IMR-90 (cell line): Measurements from ENCODE around the gene SLAMF1. TPM values are rescaled to one million over a fixed set of nuclear protein-coding genes. Genes with fewer than 3 reads are reported as not detected.

Experiments used
- ATAC-seq: fragments of 200-7000 bp; cut with Tn5 transposase; 2 replicates; pipeline ENCODE4 v1.9.1; 2020; ENCODE audit warnings: low read depth, mild to moderate bottlenecking, moderate library complexity
- BruUV-seq: library from RNA; stranded (reverse); fragments of 400-500 nt; replicated peaks from 2 replicates; lab custom pipeline; 2021; lab: Mats Ljungman, UMichigan
- CTCF ChIA-PET: fragments of 300-600 bp; formaldehyde crosslinking; extraction: SDS; loops from one replicate; lab custom pipeline; 2021; ENCODE audit warnings: antibody characterized with exemption; lab: Yijun Ruan, JAX
- POLR2A ChIA-PET: fragments of 300-600 bp; sonication (Branson Sonifier 250); formaldehyde crosslinking; loops from one replicate; lab custom pipeline; 2022; ENCODE audit warnings: antibody characterized with exemption; ENCODE audit not compliant: unreplicated experiment; lab: Charles Lee
- DNase-seq: peaks from one replicate; pipeline ENCODE4 v3.0.0; 2013
- H2AFZ ChIP-seq: replicated peaks from 2 replicates; pipeline ENCODE3; 2013; ENCODE audit warnings: low read length, mild to moderate bottlenecking; ENCODE audit not compliant: poor library complexity
- H2AK5ac ChIP-seq: 2 replicates; pipeline ENCODE4 v1.6.1; 2013; ENCODE audit warnings: low read depth, low read length, inconsistent platforms
- H2AK9ac ChIP-seq: replicated peaks from 2 replicates; pipeline ENCODE3; 2013; ENCODE audit warnings: mild to moderate bottlenecking, low read depth, low read length, moderate library complexity; ENCODE audit not compliant: poor library complexity
- H2BK120ac ChIP-seq: 2 replicates; pipeline ENCODE4 v1.6.1; 2013; ENCODE audit warnings: low read depth, low read length, inconsistent platforms
- H2BK15ac ChIP-seq: 3 replicates; pipeline ENCODE4 v1.6.1; 2013; ENCODE audit warnings: low read depth, low read length, inconsistent platforms
- H2BK20ac ChIP-seq: 2 replicates; pipeline ENCODE4 v1.6.1; 2013; ENCODE audit warnings: low read depth, mild to moderate bottlenecking, inconsistent platforms, low read length, moderate library complexity
- H2BK5ac ChIP-seq: 2 replicates; pipeline ENCODE4 v1.6.1; 2013; ENCODE audit warnings: mild to moderate bottlenecking, low read depth, low read length, inconsistent platforms; ENCODE audit not compliant: poor library complexity, severe bottlenecking
- H3K14ac ChIP-seq: replicated peaks from 2 replicates; pipeline ENCODE4 v1.6.1; 2013; ENCODE audit warnings: low read depth, low read length, inconsistent platforms
- H3K18ac ChIP-seq: 2 replicates; pipeline ENCODE4 v1.6.1; 2013; ENCODE audit warnings: low read depth, low read length, control low read depth
- H3K23ac ChIP-seq: 2 replicates; pipeline ENCODE4 v1.6.1; 2013; ENCODE audit warnings: low read depth, low read length, inconsistent platforms
- H3K27ac ChIP-seq: 2 replicates; pipeline ENCODE4 v1.5.1; 2013; ENCODE audit warnings: mild to moderate bottlenecking, control low read depth, low read length; ENCODE audit not compliant: insufficient read depth
- H3K27me3 ChIP-seq: 2 replicates; pipeline ENCODE4 v1.6.1; 2013; ENCODE audit warnings: low read length; ENCODE audit not compliant: control insufficient read depth, insufficient read depth
- H3K36me3 ChIP-seq: 2 replicates; pipeline ENCODE4 v1.6.1; 2013; ENCODE audit warnings: low read length, mixed read lengths; ENCODE audit not compliant: control insufficient read depth, insufficient read depth
- H3K4ac ChIP-seq: 2 replicates; pipeline ENCODE4 v1.6.1; 2013; ENCODE audit warnings: low read depth, low read length, inconsistent platforms
- H3K4me1 ChIP-seq: 2 replicates; pipeline ENCODE4 v1.6.1; 2013; ENCODE audit warnings: low read length, mixed read lengths; ENCODE audit not compliant: control insufficient read depth, insufficient read depth
- H3K4me2 ChIP-seq: 2 replicates; pipeline ENCODE4 v1.6.1; 2013; ENCODE audit warnings: low read depth, mild to moderate bottlenecking, control low read depth, low read length, moderate library complexity
- H3K4me3 ChIP-seq: 2 replicates; pipeline ENCODE4 v1.5.1; 2013; ENCODE audit warnings: low read depth, mild to moderate bottlenecking, control low read depth, low read length, moderate library complexity; ENCODE audit not compliant: insufficient read depth
- H3K56ac ChIP-seq: 2 replicates; pipeline ENCODE4 v1.6.1; 2013; ENCODE audit warnings: low read length, inconsistent platforms; ENCODE audit not compliant: insufficient read depth; ENCODE audit errors: extremely low read depth
- H3K79me1 ChIP-seq, 2 experiments: 2 replicates each; pipeline ENCODE4 v1.6.1; 2013; ENCODE audit warnings: low read length in 2 of 2, inconsistent platforms in 1 of 2, low read depth in 1 of 2
- H3K9ac ChIP-seq: 2 replicates; pipeline ENCODE4 v1.6.1; 2013; ENCODE audit warnings: low read depth, low read length, control low read depth
- H3K9me1 ChIP-seq: 2 replicates; pipeline ENCODE4 v1.6.1; 2013; ENCODE audit warnings: low read length, inconsistent platforms; ENCODE audit not compliant: insufficient read depth
- H3K9me3 ChIP-seq: 2 replicates; pipeline ENCODE4 v1.6.1; 2013; ENCODE audit warnings: low read length; ENCODE audit not compliant: control insufficient read depth, insufficient read depth
- H4K20me1 ChIP-seq: 2 replicates; pipeline ENCODE4 v1.6.1; 2013; ENCODE audit warnings: low read length, inconsistent platforms; ENCODE audit not compliant: insufficient read depth
- H4K5ac ChIP-seq: 2 replicates; pipeline ENCODE4 v1.6.1; 2013; ENCODE audit warnings: mild to moderate bottlenecking, low read depth, low read length, control low read depth
- H4K8ac ChIP-seq, 2 experiments: 2 replicates each; pipeline ENCODE4 v1.6.1; 2013; ENCODE audit warnings: low read depth in 2 of 2, low read length in 2 of 2, control low read depth in 1 of 2, inconsistent platforms in 1 of 2
- H4K91ac ChIP-seq: 2 replicates; pipeline ENCODE4 v1.6.1; 2013; ENCODE audit warnings: low read depth, low read length, inconsistent platforms; ENCODE audit not compliant: insufficient read depth
- MAZ ChIP-seq: IDR thresholded peaks from 2 replicates; pipeline ENCODE4 v1.6.1; 2012; ENCODE audit warnings: low read depth, mild to moderate bottlenecking, low read length, improper control_type of control experiment, moderate library complexity, borderline replicate concordance
- WGBS, 2 experiments: methylation state at CpG; one replicate each; pipeline versions ENCODE4 v1.1.5 to v1.1.7; 2013; ENCODE audit warnings: missing lambda C conversion rate in 2 of 2; ENCODE audit not compliant: insufficient read length in 1 of 2; ENCODE audit errors: extremely low coverage in 2 of 2; 5-methylcytosine and 5-hydroxymethylcytosine counted together
- dilution Hi-C: fragments of 300-500 bp; cut with HindIII; formaldehyde crosslinking; loops from one replicate; pipeline ENCODE4 v1.14.3; 2018; ENCODE audit warnings: low sequenced_read_pairs; ENCODE audit not compliant: unreplicated experiment
- in situ Hi-C: fragments of 300-500 bp; cut with MboI; formaldehyde crosslinking; loops from 3 replicates; pipeline ENCODE4 v1.14.3; 2019; ENCODE audit warnings: low sequenced_read_pairs, inconsistent platforms, mixed read lengths
- intact Hi-C: fragments of 100-400 bp; cut with micrococcal nuclease; formaldehyde crosslinking; loops from 2 replicates; pipeline ENCODE4 v1.10.0; 2022
- polyA plus RNA-seq, 3 experiments: library from polyadenylated mRNA; depleted of rRNA; stranded (reverse); fragments of >200 nt; gene quantifications; 2 replicates each; pipeline ENCODE4 v1.2.3, GENCODE V29; 2012; ENCODE audit warnings: low replicate concordance in 1 of 3
- total RNA-seq: library from RNA; depleted of rRNA; stranded (reverse); fragments of >200 nt; gene quantifications from 2 replicates; pipeline ENCODE4 v1.2.3, GENCODE V29; 2012
- TF ChIP-seq, protein P1 (sequence below): conservative IDR thresholded peaks from 2 replicates; pipeline ENCODE4 v1.5.1; 2012; ENCODE audit warnings: mild to moderate bottlenecking, low read depth, low read length, improper control_type of control experiment

Gene SLAMF1
- total and polyA plus RNA-seq, 2 of the 4 experiments (the other 2 are of a cell fraction) = not detected

GRCh38 chr1:160626509-160627342 lies 20.1 kb downstream of the SLAMF1 start:
- in situ Hi-C loops = no loop called here

More at GRCh38 chr1:160626509-160627342, 20.1 kb downstream of the SLAMF1 start:
- no peak overlapping the region for H2AFZ ChIP-seq
- no peak overlapping the region for H3K18ac ChIP-seq
- H3K27me3 ChIP-seq = no peaks in the 10 kb centered on the region
- no peak overlapping the region for H3K23ac ChIP-seq
- CTCF ChIA-PET = interaction anchor here (0.7 kb wide), 1 partner anchor 9 kb away, joined by 3 read pairs; no protein-coding TSS in a partner anchor
- no peak overlapping the region for H3K9ac ChIP-seq
- no peak for TF ChIP-seq MAZ
- TF ChIP-seq, protein P1, sequence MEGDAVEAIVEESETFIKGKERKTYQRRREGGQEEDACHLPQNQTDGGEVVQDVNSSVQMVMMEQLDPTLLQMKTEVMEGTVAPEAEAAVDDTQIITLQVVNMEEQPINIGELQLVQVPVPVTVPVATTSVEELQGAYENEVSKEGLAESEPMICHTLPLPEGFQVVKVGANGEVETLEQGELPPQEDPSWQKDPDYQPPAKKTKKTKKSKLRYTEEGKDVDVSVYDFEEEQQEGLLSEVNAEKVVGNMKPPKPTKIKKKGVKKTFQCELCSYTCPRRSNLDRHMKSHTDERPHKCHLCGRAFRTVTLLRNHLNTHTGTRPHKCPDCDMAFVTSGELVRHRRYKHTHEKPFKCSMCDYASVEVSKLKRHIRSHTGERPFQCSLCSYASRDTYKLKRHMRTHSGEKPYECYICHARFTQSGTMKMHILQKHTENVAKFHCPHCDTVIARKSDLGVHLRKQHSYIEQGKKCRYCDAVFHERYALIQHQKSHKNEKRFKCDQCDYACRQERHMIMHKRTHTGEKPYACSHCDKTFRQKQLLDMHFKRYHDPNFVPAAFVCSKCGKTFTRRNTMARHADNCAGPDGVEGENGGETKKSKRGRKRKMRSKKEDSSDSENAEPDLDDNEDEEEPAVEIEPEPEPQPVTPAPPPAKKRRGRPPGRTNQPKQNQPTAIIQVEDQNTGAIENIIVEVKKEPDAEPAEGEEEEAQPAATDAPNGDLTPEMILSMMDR = no peak
- no peak overlapping the region for H2AK9ac ChIP-seq
- BruUV-seq = no TSS peak
- POLR2A ChIA-PET = no interaction called here
- no peak overlapping the region for H3K27ac ChIP-seq
- H3K4me2 ChIP-seq = no peak overlapping the region
- H3K9me3 ChIP-seq = no peaks in the 10 kb centered on the region
- H2AK5ac ChIP-seq = no peak overlapping the region
- H3K36me3 ChIP-seq = no peaks in the 10 kb centered on the region
- H4K8ac ChIP-seq = no peak overlapping the region
- DNase-seq (no peak), ATAC-seq (no peak)
- H2BK5ac ChIP-seq = no peak overlapping the region
- no peak overlapping the region for H4K91ac ChIP-seq
- no peak overlapping the region for H3K56ac ChIP-seq
- dilution Hi-C loops (no loop called here), intact Hi-C loops (no loop called here)
- no peak overlapping the region for H2BK20ac ChIP-seq
- no peak overlapping the region for H2BK15ac ChIP-seq
- no peaks in the 10 kb centered on the region for H3K4me1 ChIP-seq
- H4K20me1 ChIP-seq = no peaks in the 10 kb centered on the region
- H4K5ac ChIP-seq = no peak overlapping the region
- no peak overlapping the region for H3K4me3 ChIP-seq
- no peaks in the 10 kb centered on the region for H3K79me1 ChIP-seq
- no CpG with 5 or more reads among the region's 1 CpG for WGBS, 2 experiments
- H3K4ac ChIP-seq = no peak overlapping the region
- H3K14ac ChIP-seq = no peak overlapping the region
- H2BK120ac ChIP-seq = no peak overlapping the region
- no peaks in the 10 kb centered on the region for H3K9me1 ChIP-seq
